ENCODE data around the gene SLC41A3. TPM values are rescaled to one million over a fixed set of nuclear protein-coding genes. Genes with fewer than 3 reads are reported as not detected.

SLC41A3 gene
- total and polyA plus RNA-seq, 12 donors, result 40.8 to 140 (median 74.4) TPM

DNA sequence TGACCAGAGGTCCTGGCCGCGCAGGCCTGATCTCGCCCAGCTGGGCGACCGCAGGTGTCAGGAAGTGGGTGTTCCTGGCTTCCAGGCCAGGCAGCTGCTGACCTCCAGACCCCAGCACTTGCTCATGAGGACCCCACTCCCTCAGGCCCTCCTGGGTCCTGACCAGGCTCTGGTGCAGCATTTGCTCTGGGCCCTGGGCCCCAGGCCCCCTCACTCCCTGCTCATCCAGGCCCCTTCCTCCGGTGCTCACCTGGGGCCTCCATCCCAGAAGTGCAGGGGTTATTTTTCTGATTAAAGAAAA, 122.7 kb downstream of the SLC41A3 start:
- 62 to 100% (median 80%) methylated on average over 1 to 6 of the region's 6 CpGs for WGBS, 4 donors
- H3K27me3 ChIP-seq, result no peaks in the 10 kb centered on the region
- intact Hi-C loops (cut with DNase I), result no loop called here

DNA sequence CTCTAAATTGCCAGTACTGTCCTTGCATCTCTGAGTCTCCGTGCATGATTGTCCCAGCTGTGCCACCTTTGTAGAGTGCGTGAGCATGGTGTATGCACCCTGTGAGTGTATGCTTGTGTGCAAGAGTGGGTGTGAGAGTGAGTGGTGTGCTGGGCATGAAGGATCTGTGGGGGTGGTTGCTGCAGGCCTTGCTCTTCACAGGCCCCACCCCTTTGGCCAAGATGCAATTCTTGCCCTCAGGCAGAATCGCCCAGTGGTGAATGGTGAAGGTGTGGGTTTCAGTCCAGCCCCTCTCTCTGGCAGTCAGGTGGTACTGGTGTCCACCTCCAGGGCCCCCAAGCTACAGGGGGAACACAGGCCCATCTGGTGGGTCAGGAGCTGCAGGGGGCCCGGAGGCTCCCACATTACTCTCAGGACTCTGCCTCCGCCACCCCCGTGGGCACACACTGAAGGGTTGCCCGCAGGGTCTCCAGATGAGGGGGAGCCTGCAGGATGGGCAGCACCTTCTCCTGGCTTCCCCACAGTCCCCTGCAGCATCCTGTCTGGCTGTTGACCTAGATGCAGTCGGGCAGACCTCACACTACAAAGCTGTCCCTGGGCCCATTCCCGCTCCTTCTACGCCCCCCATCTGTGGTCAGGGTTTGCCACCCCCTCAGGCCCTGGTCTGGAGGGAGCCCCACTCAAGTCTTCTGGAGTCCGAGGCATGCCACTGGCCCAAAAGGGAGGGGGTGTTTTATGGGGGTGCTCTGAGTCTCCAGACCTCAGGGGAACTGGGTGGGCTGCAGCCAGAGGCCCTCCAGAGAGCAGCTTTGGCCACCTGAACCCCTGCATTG, 123.3 kb downstream of the SLC41A3 start:
- 83 to 89% (median 85%) methylated on average over 10 to 11 of the region's 11 CpGs for WGBS, 4 donors
- intact Hi-C loops (cut with DNase I), result no loop called here
- Histone ChIP-seq H3K36me3 (replicated peaks in 1 of 2) (no peaks in the 10 kb centered on the region), H3K4me3 (no peak overlapping the region), H3K27me3 (no peaks in the 10 kb centered on the region), H3K4me1 (replicated peaks in 1 of 2) (no peaks in the 10 kb centered on the region), H3K27ac (no peak overlapping the region), H3K9me3 (replicated peaks in 1 of 3) (no peaks in the 10 kb centered on the region)
- TF ChIP-seq POLR2A (IDR thresholded peaks at IDR 0.05), result no peak
- TF ChIP-seq, protein P1, sequence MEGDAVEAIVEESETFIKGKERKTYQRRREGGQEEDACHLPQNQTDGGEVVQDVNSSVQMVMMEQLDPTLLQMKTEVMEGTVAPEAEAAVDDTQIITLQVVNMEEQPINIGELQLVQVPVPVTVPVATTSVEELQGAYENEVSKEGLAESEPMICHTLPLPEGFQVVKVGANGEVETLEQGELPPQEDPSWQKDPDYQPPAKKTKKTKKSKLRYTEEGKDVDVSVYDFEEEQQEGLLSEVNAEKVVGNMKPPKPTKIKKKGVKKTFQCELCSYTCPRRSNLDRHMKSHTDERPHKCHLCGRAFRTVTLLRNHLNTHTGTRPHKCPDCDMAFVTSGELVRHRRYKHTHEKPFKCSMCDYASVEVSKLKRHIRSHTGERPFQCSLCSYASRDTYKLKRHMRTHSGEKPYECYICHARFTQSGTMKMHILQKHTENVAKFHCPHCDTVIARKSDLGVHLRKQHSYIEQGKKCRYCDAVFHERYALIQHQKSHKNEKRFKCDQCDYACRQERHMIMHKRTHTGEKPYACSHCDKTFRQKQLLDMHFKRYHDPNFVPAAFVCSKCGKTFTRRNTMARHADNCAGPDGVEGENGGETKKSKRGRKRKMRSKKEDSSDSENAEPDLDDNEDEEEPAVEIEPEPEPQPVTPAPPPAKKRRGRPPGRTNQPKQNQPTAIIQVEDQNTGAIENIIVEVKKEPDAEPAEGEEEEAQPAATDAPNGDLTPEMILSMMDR (IDR thresholded peaks at IDR 0.05), result no peak
- no peak for DNase-seq

More for the DNA sequence above, 122.7 kb downstream of the SLC41A3 start:
- Histone ChIP-seq H3K4me3 (no peak overlapping the region), H3K9me3 (replicated peaks in 1 of 3) (no peaks in the 10 kb centered on the region), H3K36me3 (replicated peaks in 1 of 2) (no peaks in the 10 kb centered on the region), H3K27ac (no peak overlapping the region), H3K4me1 (replicated peaks in 1 of 2) (no peaks in the 10 kb centered on the region)
- DNase-seq, result no peak
- no peak for TF ChIP-seq POLR2A (IDR thresholded peaks at IDR 0.05)
- TF ChIP-seq, protein P1 (IDR thresholded peaks at IDR 0.05), result no peak

DNA sequence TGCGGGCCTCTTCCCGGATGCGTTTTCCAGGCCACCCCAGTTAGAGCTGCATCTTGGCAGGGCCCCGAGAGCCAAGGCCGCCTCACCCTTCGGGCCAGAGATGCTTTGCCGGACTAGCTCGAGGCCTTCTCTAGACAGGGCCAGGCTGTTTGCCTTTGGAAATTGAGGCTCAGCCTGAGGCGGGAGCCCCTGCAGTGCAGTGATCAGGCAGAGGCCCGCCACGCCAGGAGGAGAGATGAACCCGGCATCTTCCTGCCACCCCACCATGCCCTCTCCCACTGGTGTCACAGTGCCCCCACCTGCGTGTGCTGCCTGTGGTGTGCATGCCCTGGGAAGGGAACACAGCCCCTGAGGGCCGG, 123.9 kb downstream of the SLC41A3 start:
- no peaks in the 10 kb centered on the region for H3K36me3 ChIP-seq (replicated peaks in 1 of 2)
- no peak for TF ChIP-seq POLR2A (IDR thresholded peaks at IDR 0.05)
- TF ChIP-seq, protein P1 (IDR thresholded peaks at IDR 0.05), result no peak
- no peak overlapping the region for H3K27ac ChIP-seq
- no peak overlapping the region for H3K4me3 ChIP-seq
- H3K27me3 ChIP-seq, result no peaks in the 10 kb centered on the region
- WGBS, 4 donors, result 87 to 95% (median 92%) methylated on average over 9 to 14 of the region's 14 CpGs
- no peaks in the 10 kb centered on the region for H3K4me1 ChIP-seq (replicated peaks in 1 of 2)
- no peak for DNase-seq
- intact Hi-C loops (cut with DNase I), result no loop called here
- no peaks in the 10 kb centered on the region for H3K9me3 ChIP-seq (replicated peaks in 1 of 3)

DNA sequence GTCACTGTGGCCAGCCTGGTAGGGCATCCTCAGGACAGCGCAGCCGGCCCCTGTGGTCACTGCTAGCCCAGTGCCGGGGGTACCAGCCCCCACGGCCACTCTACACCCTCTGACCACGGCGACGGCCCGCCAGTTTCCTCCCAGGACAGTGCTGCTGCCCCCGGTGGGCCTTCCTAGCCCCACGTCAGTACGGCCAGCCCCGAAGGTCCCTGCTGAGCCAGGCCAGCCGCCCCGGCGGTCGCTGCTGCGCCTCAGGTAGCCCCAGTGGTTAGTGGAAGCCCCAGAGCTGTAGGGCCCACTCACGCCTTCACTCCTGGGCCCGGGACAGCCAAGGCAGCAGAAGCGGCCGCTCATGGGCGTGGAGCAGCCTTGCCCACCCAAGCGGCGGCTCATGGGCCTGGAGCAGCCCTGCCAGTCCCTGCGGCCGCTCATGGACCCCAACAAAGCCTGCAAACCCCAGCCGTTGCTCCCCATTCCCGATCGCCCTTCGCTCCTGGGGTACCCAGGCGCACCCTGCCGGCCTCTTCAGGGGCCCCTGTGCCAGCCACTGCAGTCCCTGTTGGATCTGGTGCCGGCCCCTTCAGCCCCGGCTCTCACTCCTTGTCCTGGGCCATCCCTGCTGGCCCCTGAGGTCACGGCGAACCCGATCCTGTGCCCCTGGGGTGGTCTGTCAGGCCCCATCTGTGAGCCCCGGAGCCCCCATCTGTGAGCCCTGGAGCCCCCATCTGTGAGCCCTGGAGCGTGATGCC, 124.4 kb downstream of the SLC41A3 start:
- Histone ChIP-seq H3K27ac (no peak overlapping the region), H3K27me3 (no peaks in the 10 kb centered on the region), H3K4me1 (replicated peaks in 1 of 2) (no peaks in the 10 kb centered on the region), H3K9me3 (replicated peaks in 1 of 3) (no peaks in the 10 kb centered on the region), H3K36me3 (replicated peaks in 1 of 2) (no peaks in the 10 kb centered on the region), H3K4me3 (no peak overlapping the region)
- 93 to 98% (median 95%) methylated on average over 25 to 39 of the region's 39 CpGs for WGBS, 4 donors
- TF ChIP-seq, protein P1 (IDR thresholded peaks at IDR 0.05), result no peak
- no peak for TF ChIP-seq POLR2A (IDR thresholded peaks at IDR 0.05)
- DNase-seq, result no peak
- intact Hi-C loops (cut with DNase I), result no loop called here

All from adrenal gland (tissue), 12 donors.